Activated CD4-positive, alpha-beta T cell treated with anti-CD3 and anti-CD28 coated beads for 48 hours (primary cell): Measurements from ENCODE around the gene MAN1A1.
"Not testable (repeated sequence)": the region's sequence is repeated elsewhere in the genome, so short reads cannot be mapped to it uniquely, and the experiment has no call there.

Source experiments
- DNase-seq: peaks from one replicate; pipeline ENCODE4 v3.0.0-alpha.2; 2020

MAN1A1 gene

GRCh38 chr6:119349361-119350201 lies at the start of gene MAN1A1:
Gene MAN1A1 (minus strand): TSS chr6:119349761. CDS start chr6:119349065, 696 bp downstream.
- peak; percentile 92 for DNase-seq

DNA sequence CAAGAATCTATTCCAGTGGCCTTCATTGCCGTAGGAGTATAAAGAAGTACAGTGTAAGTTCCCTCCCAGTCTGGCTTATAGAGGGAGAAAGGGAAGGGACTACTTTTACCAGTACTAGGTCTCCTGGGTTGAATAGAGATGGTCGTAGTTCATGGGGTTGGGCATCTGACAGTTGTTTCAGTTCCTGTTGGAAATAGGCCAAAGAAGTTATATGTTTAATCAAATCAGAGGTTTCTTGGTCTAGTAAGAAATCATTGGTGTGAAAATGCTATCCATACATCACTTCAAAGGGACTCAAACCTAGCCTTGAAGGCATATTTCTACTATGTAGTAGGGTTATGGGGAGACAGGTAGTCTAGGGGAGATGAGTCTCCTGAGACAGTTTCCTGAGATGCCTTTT lies 45.6 kb upstream of the MAN1A1 start:
- DNase-seq, result no peak

DNA sequence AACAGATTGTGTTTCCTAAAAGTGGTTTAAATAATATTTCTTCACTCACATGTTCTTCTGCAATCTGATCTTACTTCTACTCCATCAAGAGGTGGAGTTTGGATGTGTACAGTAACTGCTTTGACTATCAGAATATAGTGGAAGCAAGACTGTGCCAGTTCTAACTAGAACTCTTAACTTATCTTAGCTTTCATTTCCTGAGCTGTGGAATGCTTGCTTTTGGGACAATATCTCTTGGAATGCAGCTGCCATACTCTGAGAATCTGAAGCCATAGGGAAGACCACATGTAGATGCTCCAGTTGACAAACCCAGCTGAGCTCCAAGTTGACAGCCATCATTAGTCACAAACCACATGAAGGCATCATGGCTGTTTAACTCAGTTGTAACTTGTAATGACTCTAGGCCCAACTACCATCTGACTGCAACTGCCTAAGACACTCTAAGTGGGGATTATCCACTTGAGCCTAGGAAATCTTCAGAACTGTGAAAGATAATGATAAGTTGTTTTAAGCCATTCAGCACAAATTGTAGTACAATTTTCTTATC lies 40.8 kb upstream of the MAN1A1 start:
- no peak for DNase-seq

GRCh38 chr6:119385994-119386393 lies 36.4 kb upstream of the MAN1A1 start:
- no peak for DNase-seq

DNA sequence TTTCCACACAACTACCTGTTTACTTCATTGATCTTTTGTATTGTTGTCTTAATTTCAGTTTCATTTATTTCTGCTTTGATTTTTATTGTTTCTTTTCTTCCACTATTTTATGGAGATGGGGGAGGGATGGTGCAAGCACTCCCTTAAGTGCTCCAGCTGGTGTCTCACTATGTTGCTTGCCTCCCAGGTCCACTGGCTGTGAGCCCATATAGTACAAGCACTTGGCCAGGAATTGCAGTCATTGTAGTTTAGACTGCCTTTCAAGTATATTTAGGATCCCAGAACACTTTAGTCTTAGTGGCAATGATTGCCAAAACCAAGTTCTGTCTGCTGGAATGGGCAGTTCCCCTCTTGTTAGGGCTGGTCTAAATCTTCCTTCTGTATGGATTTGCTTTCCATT lies 34.9 kb upstream of the MAN1A1 start:
- no peak for DNase-seq

- no peak for DNase-seq
Measured at GRCh38 chr6:119379809-119380208, 30.2 kb upstream of the MAN1A1 start.

- DNase-seq, result not testable (repeated sequence)
Measured at GRCh38 chr6:119377043-119377442, 27.5 kb upstream of the MAN1A1 start.

- no peak for DNase-seq
Measured at GRCh38 chr6:119370080-119370479, 20.5 kb upstream of the MAN1A1 start.

DNA sequence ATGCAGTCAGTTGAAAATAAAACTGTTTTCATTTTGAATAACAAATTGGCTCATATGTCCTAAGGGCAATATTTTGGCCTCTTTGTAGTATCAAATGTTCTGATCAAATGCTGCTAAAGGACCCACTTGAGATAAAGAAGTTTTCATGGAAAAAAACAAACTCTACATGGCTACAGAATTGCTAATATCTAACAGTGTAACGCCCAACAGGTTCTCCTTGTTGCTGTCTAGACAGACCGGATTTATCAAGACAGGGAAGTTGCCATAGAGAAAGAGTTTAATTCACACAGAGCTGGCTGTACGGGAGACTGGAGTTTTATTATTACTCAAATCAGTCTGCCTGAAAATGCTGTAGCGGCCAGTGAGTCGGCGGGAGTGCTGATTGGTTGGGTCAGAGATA lies 19.4 kb upstream of the MAN1A1 start:
- DNase-seq, result no peak

GRCh38 chr6:119361209-119361608 lies 11.6 kb upstream of the MAN1A1 start:
- DNase-seq, result no peak

DNA sequence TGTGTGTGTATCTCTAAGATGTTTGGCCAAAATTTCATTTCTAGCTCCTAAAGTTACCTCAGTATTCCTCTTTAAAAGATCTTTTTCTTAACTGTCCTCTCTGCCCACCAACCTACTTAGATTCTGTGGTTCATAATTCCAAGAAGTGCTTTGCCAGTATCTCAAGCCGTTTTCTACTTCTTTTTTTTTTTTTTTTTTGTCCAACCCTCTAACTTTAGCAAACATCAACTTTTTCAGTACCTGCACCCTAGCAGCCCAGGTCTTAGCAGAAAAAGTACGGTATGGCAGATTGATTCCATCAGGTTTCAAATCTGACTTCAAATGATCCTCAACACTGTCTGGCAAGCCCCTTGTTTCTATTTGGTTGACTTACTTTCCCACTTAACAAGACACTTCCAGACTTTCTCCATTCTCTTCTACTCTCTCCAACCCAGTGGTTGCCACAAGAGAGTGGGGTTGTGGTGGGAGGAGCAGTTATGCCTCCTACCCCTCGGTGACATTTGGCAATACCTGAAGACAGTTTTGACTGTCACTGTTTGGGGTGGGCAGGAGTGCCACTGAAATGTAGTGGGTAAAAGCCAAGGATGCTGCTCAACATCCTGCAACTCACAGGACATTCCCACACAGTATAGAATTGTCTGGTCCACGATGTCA lies 10.8 kb upstream of the MAN1A1 start:
- DNase-seq, result no peak

DNA sequence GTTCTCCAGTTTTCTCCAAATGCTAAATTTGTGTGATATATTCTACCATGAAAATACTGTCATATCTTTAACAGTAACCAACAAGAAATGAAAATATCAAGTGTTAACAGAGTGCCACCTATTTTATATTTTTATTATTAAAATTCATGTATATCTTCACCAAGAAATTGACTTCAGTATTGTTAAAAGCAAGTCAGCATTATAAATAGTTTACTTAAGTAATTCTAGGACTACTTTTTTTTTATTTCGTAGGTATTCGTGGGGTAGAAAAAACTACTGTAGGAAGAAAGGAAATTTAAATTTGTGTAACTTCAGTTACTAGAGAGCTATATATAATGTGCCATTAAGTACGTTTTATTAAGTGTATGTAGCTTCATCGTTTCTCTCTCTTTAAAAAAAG lies 6.3 kb upstream of the MAN1A1 start:
- DNase-seq, result no peak

GRCh38 chr6:119355157-119355556 lies 5.6 kb upstream of the MAN1A1 start:
- no peak for DNase-seq

- DNase-seq, result no peak
Measured at GRCh38 chr6:119353696-119354095, 4.1 kb upstream of the MAN1A1 start.

DNA sequence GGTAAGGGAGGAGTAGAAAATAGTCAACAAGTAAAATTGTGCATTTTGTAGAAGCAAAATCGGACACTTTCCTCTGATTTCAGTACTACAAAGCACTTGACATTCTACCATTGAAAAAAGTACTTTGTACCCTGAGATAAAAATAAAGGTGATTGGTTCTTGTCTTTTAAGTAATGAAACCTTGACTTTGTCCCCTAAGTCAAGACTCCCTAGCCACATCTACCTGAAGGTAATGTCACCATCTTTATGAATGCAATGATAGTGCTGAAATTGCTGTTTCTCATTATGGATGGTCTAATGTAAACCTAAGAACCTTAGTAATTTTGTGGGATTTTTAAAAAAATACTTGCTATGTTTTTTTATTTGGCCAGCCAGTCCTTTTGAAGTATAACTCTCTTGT lies 2.4 kb upstream of the MAN1A1 start:
- no peak for DNase-seq

- DNase-seq, result no peak
Measured at GRCh38 chr6:119350952-119351372, 1.4 kb upstream of the MAN1A1 start.

GRCh38 chr6:119350202-119350951 lies 816 bp upstream of the MAN1A1 start:
- peak; percentile 58 for DNase-seq

DNA sequence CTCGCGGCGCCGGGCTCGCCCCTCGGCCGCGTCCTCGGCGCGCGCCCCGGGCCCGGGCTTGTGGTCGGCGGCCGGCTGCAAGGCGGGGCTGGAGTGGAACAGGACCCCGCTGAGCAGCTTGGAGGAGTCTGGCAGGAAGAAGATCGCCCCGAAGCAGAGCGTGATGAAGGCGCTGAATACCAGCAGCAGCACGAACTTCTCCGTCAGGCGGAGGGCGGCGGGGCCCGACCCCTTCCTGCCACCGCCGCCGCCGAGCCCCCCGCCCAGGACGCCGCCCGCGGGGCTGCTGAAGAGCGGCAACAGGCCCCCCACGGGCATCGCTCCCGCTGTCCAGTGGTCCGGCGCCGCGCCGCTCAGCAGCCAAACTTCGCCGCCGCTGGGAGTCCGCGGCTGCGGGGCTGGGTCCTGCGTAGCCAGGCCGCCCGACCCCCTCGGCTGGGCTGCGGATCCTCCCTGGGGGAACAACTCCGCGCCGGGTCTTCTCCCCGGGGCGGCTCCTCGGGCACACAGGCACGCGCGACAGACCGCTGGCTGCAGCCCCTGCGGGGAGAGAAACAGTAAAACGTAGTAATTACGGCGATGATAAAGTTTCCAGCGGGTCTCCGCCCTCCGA lies 707 bp downstream of the MAN1A1 start:
- peak; percentile 44 for DNase-seq

- DNase-seq, result peak; percentile 58
Measured at GRCh38 chr6:119348096-119348747, 1.3 kb downstream of the MAN1A1 start.

DNA sequence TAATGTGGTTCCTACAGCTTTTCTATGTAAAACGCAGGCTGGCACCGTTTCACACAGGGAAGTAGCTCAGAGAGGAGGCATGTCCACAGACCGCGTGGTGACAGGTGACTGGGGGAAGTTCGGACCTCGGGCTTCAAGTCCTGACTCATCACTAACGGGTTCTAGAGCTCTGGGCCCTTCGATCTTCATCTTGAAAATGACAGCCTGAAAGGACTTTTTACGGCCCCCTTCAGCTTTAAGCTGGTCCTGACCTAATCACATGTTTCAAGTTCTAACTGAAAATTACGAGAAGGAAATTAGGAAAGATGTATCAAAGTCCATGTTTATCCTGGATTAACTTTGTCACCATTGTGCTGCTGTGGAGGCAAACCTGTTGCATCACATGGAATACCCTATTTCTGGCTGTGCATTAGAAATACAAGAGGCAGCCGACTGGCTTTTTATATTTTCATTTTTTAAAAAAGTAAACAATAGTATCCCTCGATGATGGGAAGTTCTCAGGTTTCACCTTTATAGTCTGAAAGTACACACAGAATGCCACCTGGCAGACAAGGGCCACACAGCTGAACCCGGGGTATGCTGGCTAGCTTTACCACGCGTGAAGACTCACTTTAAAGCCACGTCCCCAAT lies 2.0 kb downstream of the MAN1A1 start:
- peak; percentile 44 for DNase-seq

- no peak for DNase-seq
Measured at GRCh38 chr6:119346936-119347335, 2.6 kb downstream of the MAN1A1 start.

- DNase-seq, result no peak
Measured at GRCh38 chr6:119346450-119346849, 3.1 kb downstream of the MAN1A1 start.
